Skeletal muscle tissue (tissue), 4 donors: Measurements from ENCODE around the gene TSPAN9. TPM values are rescaled to one million over a fixed set of nuclear protein-coding genes. Genes with fewer than 3 reads are reported as not detected.

Experiments
- H3K27ac ChIP-seq: one replicate; pipeline ENCODE4 v1.7.0; 2013; ENCODE audit warnings: mild to moderate bottlenecking, low read depth, low read length, inconsistent platforms
- H3K27me3 ChIP-seq, 3 donors: one replicate each; pipeline ENCODE4 v1.7.0; 2013; ENCODE audit warnings: low read length in 3 of 3; ENCODE audit not compliant: control insufficient read depth in 3 of 3, insufficient read depth in 3 of 3
- H3K36me3 ChIP-seq, 3 donors: one replicate each; pipeline ENCODE4 v1.7.0; 2013; ENCODE audit warnings: low read length in 3 of 3; ENCODE audit not compliant: control insufficient read depth in 3 of 3, insufficient read depth in 3 of 3
- H3K4me1 ChIP-seq, 3 donors: one replicate each; pipeline ENCODE4 v1.7.0; 2013; ENCODE audit warnings: low read length in 3 of 3, mild to moderate bottlenecking in 3 of 3; ENCODE audit not compliant: control insufficient read depth in 3 of 3, insufficient read depth in 3 of 3
- H3K4me3 ChIP-seq, 3 donors: one replicate each; pipeline ENCODE4 v1.7.0; 2013; ENCODE audit warnings: low read length in 3 of 3
- H3K9ac ChIP-seq, 3 donors: one replicate each; pipeline ENCODE4 v1.7.0; 2013; ENCODE audit warnings: low read length in 3 of 3, mild to moderate bottlenecking in 3 of 3, moderate library complexity in 2 of 3, low read depth in 1 of 3
- H3K9me3 ChIP-seq, 3 donors: one replicate each; pipeline ENCODE4 v1.7.0; 2013; ENCODE audit warnings: low read length in 3 of 3; ENCODE audit not compliant: control insufficient read depth in 3 of 3
- total RNA-seq: library from RNA; depleted of rRNA; stranded (reverse); fragments of >200 nt; gene quantifications from one replicate; pipeline ENCODE4 v1.2.3, GENCODE V29; 2014
- donor health status: Osteomylitis.

TSPAN9 gene, protein sequence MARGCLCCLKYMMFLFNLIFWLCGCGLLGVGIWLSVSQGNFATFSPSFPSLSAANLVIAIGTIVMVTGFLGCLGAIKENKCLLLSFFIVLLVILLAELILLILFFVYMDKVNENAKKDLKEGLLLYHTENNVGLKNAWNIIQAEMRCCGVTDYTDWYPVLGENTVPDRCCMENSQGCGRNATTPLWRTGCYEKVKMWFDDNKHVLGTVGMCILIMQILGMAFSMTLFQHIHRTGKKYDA
- 66.3 TPM for total RNA-seq

DNA sequence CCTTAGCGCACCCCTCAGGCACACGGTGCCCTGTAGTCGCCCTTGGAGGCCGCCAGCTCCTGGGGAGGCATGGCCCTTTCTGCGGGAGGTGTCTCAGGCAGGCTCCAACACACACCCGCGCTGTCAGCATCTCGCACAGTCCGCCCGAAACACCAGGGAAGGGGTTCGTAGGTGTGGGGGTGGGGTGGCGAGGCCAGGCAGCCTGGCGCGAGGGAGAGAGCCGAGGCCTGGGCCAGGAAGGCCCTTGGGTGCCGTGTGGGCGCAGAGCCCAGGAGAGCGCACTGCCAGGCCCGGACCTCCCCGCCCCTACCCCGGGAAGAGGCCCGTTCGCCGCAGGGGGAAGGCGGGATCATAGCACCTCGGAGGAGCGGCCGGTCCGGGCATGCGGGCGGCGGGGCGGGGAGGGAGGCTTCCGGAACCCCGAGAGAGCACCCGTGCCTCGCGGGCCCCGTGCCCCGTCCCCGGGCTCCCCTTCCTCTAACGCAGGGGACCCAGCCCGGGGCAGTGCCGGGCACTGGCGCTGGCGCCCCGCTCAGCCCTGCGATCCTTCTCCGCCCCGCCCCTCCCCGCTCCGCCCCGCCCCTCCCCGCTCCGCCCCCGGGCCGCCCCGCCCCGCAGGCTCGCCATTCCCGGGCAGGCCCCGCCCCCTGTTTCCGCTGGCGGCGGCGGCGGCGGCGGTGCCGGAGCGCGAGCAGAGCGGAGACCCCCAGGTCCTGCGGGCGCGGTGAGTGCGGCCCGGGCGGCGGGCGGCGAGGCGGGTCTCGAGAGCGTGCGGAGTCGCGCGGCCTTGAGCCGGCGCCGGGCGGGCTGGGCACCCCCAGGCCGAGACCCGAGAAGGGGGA, at the start of gene TSPAN9:
TSPAN9 (plus strand) TSS at position 650 of the 842 bp plus-strand sequence. CDS start 123,815 bp downstream, outside the sequence.
- H3K9me3 ChIP-seq, result no peaks in the 10 kb centered on the region
- no peaks in the 10 kb centered on the region for H3K36me3 ChIP-seq
- H3K9ac ChIP-seq, result peak within 1 kb of the TSS; percentile 73 to 84 (median 83)
- H3K4me3 ChIP-seq, result peak within 1 kb of the TSS; percentile 74 to 81 (median 80)
- H3K4me1 ChIP-seq, result peaks cover 12 to 30% (median 22%) of the 10 kb centered on the region in 3 donors
- H3K27ac ChIP-seq, result peak within 1 kb of the TSS; percentile 75
- H3K27me3 ChIP-seq, result no peaks in the 10 kb centered on the region

DNA sequence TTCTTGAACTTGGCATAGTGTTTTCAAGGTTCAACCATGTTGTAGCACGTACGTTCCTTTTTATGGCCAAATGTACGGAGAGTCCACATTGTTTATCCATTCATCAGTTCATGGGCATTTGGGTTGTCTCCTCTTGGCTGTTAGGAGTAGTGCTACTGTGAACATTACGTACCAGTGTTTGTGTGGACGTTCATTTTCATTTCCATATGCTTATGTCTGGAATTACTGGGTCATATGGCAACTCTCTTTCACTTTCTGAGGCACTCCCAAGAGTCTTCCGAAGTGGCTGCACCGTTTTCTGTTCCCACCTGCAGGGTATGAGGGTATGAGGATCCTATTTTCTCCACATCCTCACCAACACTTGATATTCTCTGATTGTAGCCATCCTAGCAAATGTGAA, 49.1 kb upstream of the TSPAN9 start:
- Histone ChIP-seq H3K4me3 (no peak overlapping the region), H3K27me3 (no peaks in the 10 kb centered on the region), H3K9ac (no peak overlapping the region), H3K36me3 (peaks cover 22 to 31% (median 23%) of the 10 kb centered on the region in 3 donors), H3K9me3 (no peaks in the 10 kb centered on the region), H3K27ac (no peak overlapping the region), H3K4me1 (peaks cover 24 to 30% (median 26%) of the 10 kb centered on the region in 3 donors)

DNA sequence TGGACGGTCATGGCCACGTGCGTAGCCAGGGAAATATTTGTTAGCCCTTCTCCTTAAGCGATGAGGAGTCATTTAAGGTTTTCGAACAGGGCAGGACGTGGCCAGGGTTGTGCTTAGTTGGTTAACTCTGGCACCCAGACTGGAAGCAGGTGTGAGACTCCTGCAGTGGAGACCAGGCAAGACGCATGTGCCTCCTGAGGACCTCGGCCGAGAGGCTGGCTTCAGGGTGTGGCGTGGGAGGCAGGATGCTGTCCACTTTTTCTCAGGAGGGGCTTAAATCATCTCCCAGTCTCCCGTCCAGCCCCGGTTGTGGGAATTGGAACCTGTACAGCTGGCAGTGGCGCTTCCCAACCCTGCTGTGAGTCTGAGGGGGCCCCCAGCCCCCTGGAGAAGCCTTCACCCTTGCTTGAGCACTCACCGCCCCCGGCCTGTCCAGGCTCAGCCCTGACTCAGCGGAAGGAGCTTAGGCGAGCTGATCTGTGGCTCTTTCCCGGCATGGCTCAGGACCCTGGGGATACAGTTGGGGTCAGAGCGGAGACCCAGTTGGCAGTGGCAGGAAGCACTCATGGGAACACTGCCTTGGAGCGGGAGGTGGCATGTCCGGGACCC, 46.3 kb upstream of the TSPAN9 start:
- H3K9me3 ChIP-seq, result no peaks in the 10 kb centered on the region
- no peaks in the 10 kb centered on the region for H3K27me3 ChIP-seq
- H3K4me3 ChIP-seq, result no peak overlapping the region
- H3K36me3 ChIP-seq, result peaks cover 23 to 26% (median 24%) of the 10 kb centered on the region in 3 donors
- H3K27ac ChIP-seq, result peak overlapping the region; percentile 93
- H3K4me1 ChIP-seq, result peaks cover 38 to 43% (median 40%) of the 10 kb centered on the region in 3 donors
- peak overlapping the region in 2 of 3 donors; percentile 42 to 82 for H3K9ac ChIP-seq

DNA sequence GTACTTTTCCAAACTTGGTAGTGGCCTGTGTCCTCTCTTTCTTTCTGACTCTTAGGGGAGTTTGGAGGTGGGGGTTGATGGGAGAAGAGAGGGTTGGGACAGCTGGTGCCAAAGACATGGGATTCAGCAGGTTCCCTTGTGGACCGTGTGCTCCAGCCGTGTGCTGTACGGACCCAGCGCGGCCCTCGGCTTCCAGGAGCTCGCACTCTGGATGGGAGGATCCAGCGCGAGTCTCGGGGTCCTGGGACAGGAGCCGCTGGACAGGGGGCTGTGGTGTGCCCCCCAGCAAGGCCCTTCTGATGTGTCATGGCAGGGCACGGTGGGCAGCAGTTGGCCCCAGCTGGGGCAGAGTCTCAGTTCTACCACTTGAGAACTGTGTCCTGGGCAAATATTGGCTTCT, 45.0 kb upstream of the TSPAN9 start:
- H3K4me1 ChIP-seq, result peaks cover 38 to 43% (median 40%) of the 10 kb centered on the region in 3 donors
- H3K4me3 ChIP-seq, result peak overlapping the region in 1 of 3 donors; percentile 45
- peak overlapping the region; percentile 93 for H3K27ac ChIP-seq
- no peaks in the 10 kb centered on the region for H3K27me3 ChIP-seq
- H3K9ac ChIP-seq, result peak overlapping the region; percentile 48 to 82 (median 51)
- no peaks in the 10 kb centered on the region for H3K9me3 ChIP-seq
- peaks cover 16 to 20% (median 17%) of the 10 kb centered on the region in 3 donors for H3K36me3 ChIP-seq

DNA sequence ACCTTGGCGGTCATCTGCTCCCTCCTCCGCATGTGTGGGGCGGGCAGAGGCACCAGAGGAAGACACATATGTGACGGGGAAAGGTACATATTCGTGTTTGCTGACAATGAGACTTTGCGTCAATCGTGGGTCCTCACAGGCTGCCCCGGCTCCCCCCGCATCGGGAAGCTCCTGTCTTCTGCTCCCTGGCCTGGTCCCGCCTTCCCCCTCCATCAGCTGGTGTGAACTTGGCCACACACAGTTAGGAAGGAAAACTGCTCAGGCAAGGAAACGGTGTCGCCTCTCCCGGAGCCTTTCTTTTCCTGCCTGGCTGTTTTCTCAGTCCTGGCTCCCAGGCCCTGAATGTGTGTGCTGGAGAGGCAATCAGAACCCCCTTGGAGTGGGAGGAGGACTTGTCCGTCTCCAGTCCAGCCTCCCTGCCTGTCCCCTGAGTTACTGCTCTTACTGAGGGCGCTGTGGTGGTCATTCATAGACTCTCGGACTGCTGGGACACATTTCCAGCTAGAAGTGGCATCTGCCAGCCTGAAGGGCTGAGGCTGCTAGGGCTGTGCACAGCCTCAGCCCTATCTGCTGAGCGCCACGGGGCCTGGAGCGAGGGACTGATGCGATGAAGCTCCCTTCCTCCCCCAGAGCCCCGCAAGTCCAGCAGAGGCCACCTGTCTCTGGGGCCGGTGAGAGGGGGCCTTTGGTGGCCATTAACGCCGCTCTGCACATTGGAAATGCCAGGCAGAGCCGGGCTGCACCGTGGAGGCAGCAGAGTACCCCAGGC, 44.2 kb upstream of the TSPAN9 start:
- Histone ChIP-seq H3K27me3 (no peaks in the 10 kb centered on the region), H3K4me1 (peaks cover 38 to 43% (median 40%) of the 10 kb centered on the region in 3 donors), H3K27ac (peak overlapping the region; percentile 93), H3K4me3 (peak overlapping the region; percentile 41 to 52 (median 48)), H3K9me3 (no peaks in the 10 kb centered on the region), H3K9ac (peak overlapping the region; percentile 69 to 83 (median 82)), H3K36me3 (peaks cover 16 to 23% (median 20%) of the 10 kb centered on the region in 3 donors)

DNA sequence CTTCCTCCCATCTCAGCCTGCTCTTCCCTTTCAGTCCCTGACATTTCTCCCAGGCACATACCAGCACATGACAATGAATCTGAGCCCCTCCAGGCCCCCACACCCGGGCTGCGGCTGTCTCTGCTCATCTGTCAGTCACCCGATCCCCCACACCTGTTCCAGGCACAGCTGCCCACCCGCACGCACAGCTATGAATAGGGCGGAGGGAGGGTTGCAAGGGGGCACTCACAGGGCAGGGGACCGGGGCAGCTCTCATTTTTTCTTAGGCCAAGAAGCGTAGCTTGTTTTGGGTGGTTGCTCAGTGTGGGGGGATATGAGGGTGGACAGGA, 43.7 kb upstream of the TSPAN9 start:
- H3K9me3 ChIP-seq, result no peaks in the 10 kb centered on the region
- H3K4me3 ChIP-seq, result peak overlapping the region; percentile 41 to 59 (median 58)
- peak overlapping the region; percentile 69 to 83 (median 82) for H3K9ac ChIP-seq
- H3K27me3 ChIP-seq, result no peaks in the 10 kb centered on the region
- peaks cover 38 to 43% (median 40%) of the 10 kb centered on the region in 3 donors for H3K4me1 ChIP-seq
- peak overlapping the region; percentile 93 for H3K27ac ChIP-seq
- peaks cover 16 to 29% (median 20%) of the 10 kb centered on the region in 3 donors for H3K36me3 ChIP-seq

DNA sequence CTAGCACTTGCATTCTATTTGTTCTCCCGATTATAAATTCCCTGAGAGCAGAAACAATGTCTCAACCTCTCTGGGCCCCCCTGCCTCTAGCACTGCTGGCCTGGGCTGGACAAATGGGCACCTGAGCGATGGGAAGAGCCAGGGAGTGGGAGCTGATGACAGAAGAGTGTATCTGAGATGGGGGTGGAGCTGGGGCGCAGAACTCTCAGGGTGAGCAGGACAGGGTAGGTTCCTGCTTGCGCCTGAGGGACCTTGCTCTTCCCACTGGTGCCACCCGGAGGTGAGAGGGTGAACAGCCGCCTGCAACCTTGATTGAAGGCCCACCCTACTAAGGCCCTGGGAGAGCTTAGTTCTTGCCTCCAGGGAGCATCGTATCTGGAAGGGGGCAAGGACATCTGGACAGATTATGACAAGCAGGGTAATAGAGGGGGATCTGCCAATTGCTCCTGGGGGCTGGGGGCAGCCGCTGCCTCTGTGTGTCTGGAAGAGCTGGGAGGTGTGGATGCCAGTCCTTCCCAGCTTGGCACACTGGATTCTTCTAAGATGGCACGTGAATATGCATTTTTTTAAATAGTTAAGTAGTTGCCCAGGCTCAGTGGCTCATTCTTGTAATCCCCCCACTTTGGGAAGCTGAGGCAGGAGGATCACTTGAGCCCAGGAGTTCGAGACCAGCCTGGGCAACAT, 43.0 kb upstream of the TSPAN9 start:
- Histone ChIP-seq H3K36me3 (peaks cover 19 to 35% (median 26%) of the 10 kb centered on the region in 3 donors), H3K27ac (peak overlapping the region; percentile 93), H3K9ac (peak overlapping the region; percentile 69 to 83 (median 82)), H3K27me3 (no peaks in the 10 kb centered on the region), H3K4me3 (peak overlapping the region; percentile 41 to 59 (median 58)), H3K9me3 (no peaks in the 10 kb centered on the region), H3K4me1 (peaks cover 38 to 43% (median 40%) of the 10 kb centered on the region in 3 donors)

DNA sequence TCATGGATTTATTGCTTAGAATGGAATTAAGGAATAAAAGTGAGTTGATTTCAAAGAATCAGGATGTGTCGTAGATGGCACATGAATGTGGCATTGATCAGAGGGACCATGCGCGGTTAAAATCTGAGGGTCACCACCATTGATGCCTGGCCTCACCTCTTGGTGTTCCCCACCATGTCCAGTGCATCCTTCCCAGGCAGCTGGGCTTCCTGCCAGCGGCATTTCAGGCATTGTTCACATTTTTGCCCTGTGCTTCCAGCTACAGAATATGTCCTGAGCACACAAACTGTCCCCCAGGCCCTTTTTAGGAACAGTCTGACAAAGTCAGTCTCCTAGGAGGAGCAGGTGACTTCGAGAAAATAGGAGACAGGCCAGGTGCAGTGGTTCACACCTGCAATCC, 42.0 kb upstream of the TSPAN9 start:
- H3K9me3 ChIP-seq, result no peaks in the 10 kb centered on the region
- no peak overlapping the region for H3K9ac ChIP-seq
- H3K4me1 ChIP-seq, result peaks cover 38 to 42% (median 40%) of the 10 kb centered on the region in 3 donors

More for the DNA sequence above, 42.0 kb upstream of the TSPAN9 start:
- no peak overlapping the region for H3K4me3 ChIP-seq
- H3K27ac ChIP-seq, result no peak overlapping the region
- peaks cover 24 to 41% (median 31%) of the 10 kb centered on the region in 3 donors for H3K36me3 ChIP-seq
- no peaks in the 10 kb centered on the region for H3K27me3 ChIP-seq
